Natural killer cell (primary cell): ENCODE results near the gene RIMBP2. TPM values are rescaled to one million over a fixed set of nuclear protein-coding genes. Genes with fewer than 3 reads are reported as not detected.
A peak's percentile ranks its signal among the peaks of the same experiment; 100 is the strongest.

Experiments used
- ATAC-seq, 3 donors: fragments of 150-1000 bp in 2 of 3; fragments of 200-7000 bp in 1 of 3; cut with Tn5 transposase; 1 replicate in 1 of 3; 2 replicates in 2 of 3; pipeline ENCODE4 v1.10.0; 2021; ENCODE audit warnings: mild to moderate bottlenecking in 2 of 3, moderate library complexity in 2 of 3
- DNase-seq, 2 donors: peaks; one replicate each; pipeline versions ENCODE4 v3.0.0 to v3.0.0-alpha.2; 2013 to 2021; ENCODE audit warnings: mixed read lengths in 1 of 2
- H3K27ac ChIP-seq: one replicate; pipeline ENCODE4 v1.5.1; 2013; ENCODE audit warnings: mild to moderate bottlenecking, low read length
- H3K27me3 ChIP-seq: one replicate; pipeline ENCODE4 v1.6.1; 2013; ENCODE audit warnings: low read length; ENCODE audit not compliant: control insufficient read depth, insufficient read depth
- H3K36me3 ChIP-seq: one replicate; pipeline ENCODE4 v1.6.1; 2013; ENCODE audit warnings: low read length; ENCODE audit not compliant: control insufficient read depth, insufficient read depth
- H3K4me1 ChIP-seq: one replicate; pipeline ENCODE4 v1.6.1; 2013; ENCODE audit warnings: low read length; ENCODE audit not compliant: control insufficient read depth, insufficient read depth
- H3K4me3 ChIP-seq: one replicate; pipeline ENCODE4 v1.5.1; 2013; ENCODE audit warnings: low read length
- H3K9me3 ChIP-seq: one replicate; pipeline ENCODE4 v1.6.1; 2013; ENCODE audit warnings: low read length; ENCODE audit not compliant: control insufficient read depth, insufficient read depth
- H3K27ac Mint-ChIP-seq, 2 donors: one replicate each; pipeline ENCODE4 v1.8.0; 2022; ENCODE audit warnings: mild to moderate bottlenecking in 2 of 2, mixed read lengths in 2 of 2, moderate library complexity in 1 of 2
- H3K27me3 Mint-ChIP-seq, 2 donors: one replicate each; pipeline ENCODE4 v1.8.0; 2022; ENCODE audit warnings: low read depth in 2 of 2, mixed read lengths in 2 of 2
- H3K36me3 Mint-ChIP-seq: one replicate; pipeline ENCODE4 v1.8.0; 2022; ENCODE audit warnings: mixed read lengths
- H3K4me1 Mint-ChIP-seq, 2 donors: one replicate each; pipeline ENCODE4 v1.8.0; 2022; ENCODE audit warnings: mixed read lengths in 2 of 2
- H3K4me3 Mint-ChIP-seq: one replicate; pipeline ENCODE4 v1.8.0; 2022; ENCODE audit warnings: mild to moderate bottlenecking, moderate library complexity, mixed read lengths
- H3K9me3 Mint-ChIP-seq, 2 donors: one replicate each; pipeline ENCODE4 v1.8.0; 2022; ENCODE audit warnings: mixed read lengths in 2 of 2
- WGBS: methylation state at CpG from one replicate; pipeline ENCODE4 v1.1.7; 2013; ENCODE audit warnings: missing lambda C conversion rate; ENCODE audit not compliant: insufficient coverage; 5-methylcytosine and 5-hydroxymethylcytosine counted together
- intact Hi-C: fragments of 100-400 bp; cut with micrococcal nuclease; formaldehyde crosslinking; loops from one replicate; pipeline ENCODE4 v1.14.2; 2022
- total RNA-seq, 4 donors: library from RNA; stranded (reverse); fragments of 120-200 nt in 1 of 4; gene quantifications; one replicate each; pipeline versions ENCODE4 v1.2.3 to v1.2.4, GENCODE V29; 2013 to 2022
- TF ChIP-seq, protein P1 (sequence below): fragments of 200-600 bp; IDR thresholded peaks from one replicate; pipeline ENCODE4 v1.8.0; 2022; ENCODE audit warnings: antibody characterized with exemption

Gene RIMBP2
- total RNA-seq, 3 donors from 2014 or later (not counting 1 experiment from before 2014, with no cell fraction given) = not detected

DNA sequence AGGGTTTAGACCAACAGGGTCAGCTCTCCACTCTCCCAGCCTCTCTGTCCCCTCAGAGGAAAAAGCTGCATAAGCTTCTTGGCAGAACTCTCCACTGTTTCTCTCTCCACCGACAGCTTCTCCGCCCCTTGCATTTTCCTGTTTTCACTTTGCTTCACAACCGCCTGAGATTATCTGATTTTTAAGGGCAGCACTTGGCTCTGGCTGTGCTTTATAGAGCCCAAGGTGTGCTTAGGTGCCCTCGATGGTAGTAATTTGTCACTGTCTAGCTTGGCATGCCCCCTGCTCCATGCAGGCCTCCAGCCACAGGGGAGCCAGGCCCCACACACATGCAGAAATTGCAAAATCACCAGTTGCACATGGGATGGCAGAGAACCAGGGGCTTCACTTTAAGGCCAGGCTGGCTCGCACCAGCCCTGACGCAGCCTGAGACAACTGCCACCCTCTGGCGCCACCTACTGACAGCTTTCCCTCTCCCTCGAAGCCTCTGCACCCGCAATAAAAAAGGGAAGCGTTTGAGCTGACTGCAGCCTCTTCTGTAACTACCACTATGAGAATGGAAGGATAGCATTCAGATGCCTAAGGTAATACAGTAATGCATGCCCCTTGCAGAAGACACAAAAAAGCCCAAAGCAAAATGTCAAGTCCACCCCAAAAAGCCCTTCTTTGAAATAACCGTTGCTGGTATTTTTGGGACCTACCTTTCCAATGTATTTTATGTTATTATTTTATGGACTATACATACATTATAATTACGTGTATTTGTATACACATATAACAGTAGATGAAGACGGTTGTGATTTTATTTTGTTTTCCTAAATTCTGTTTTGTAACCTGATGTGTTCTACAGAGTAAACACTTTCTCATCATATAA, 32.0 kb upstream of the RIMBP2 start:
- Mint-ChIP-seq H3K27ac (no peak overlapping the region), H3K4me3 (no peak overlapping the region), H3K27me3 (peaks cover 10 to 25% of the 10 kb centered on the region in 2 donors), H3K4me1 (peaks cover 6 to 11% of the 10 kb centered on the region in 2 donors), H3K36me3 (no peaks in the 10 kb centered on the region), H3K9me3 (peaks cover 0 to 4% of the 10 kb centered on the region in 2 donors)
- H3K27ac ChIP-seq = no peak overlapping the region
- H3K9me3 ChIP-seq = no peaks in the 10 kb centered on the region
- WGBS = 3% methylated on average over 10 of the region's 13 CpGs
- no peaks in the 10 kb centered on the region for H3K27me3 ChIP-seq
- ATAC-seq = peak; percentile 66 to 84 (median 70)
- TF ChIP-seq, protein P1, sequence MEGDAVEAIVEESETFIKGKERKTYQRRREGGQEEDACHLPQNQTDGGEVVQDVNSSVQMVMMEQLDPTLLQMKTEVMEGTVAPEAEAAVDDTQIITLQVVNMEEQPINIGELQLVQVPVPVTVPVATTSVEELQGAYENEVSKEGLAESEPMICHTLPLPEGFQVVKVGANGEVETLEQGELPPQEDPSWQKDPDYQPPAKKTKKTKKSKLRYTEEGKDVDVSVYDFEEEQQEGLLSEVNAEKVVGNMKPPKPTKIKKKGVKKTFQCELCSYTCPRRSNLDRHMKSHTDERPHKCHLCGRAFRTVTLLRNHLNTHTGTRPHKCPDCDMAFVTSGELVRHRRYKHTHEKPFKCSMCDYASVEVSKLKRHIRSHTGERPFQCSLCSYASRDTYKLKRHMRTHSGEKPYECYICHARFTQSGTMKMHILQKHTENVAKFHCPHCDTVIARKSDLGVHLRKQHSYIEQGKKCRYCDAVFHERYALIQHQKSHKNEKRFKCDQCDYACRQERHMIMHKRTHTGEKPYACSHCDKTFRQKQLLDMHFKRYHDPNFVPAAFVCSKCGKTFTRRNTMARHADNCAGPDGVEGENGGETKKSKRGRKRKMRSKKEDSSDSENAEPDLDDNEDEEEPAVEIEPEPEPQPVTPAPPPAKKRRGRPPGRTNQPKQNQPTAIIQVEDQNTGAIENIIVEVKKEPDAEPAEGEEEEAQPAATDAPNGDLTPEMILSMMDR = peak; percentile 70
- H3K4me1 ChIP-seq = peaks cover 4% of the 10 kb centered on the region
- no peak overlapping the region for H3K4me3 ChIP-seq
- DNase-seq = peak; percentile 44 to 80
- intact Hi-C loops = no loop called here
- no peaks in the 10 kb centered on the region for H3K36me3 ChIP-seq

DNA sequence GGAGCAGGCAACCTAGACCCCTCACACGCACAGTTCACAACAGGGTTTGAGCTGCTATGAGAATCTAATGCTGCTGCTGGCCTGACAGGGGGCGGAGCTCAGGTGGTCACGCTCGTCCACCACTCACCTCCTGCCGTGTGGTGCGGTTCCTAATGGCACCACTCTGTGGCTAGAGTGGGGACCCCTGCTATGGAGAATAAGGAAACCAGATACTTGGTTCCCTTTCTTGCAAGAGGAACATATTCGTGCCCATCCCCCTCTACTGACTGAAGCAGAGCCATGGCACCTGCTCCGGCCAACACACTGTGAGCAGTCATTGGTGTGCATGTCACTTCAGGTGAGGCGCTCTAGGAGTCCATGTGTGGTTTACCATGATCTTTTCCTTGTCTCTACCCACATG, 30.4 kb upstream of the RIMBP2 start:
- Histone ChIP-seq H3K36me3 (no peaks in the 10 kb centered on the region), H3K9me3 (no peaks in the 10 kb centered on the region), H3K27ac (no peak overlapping the region), H3K4me1 (peaks cover 4% of the 10 kb centered on the region), H3K4me3 (no peak overlapping the region), H3K27me3 (no peaks in the 10 kb centered on the region)
- ATAC-seq = no peak
- Mint-ChIP-seq H3K9me3 (peaks cover 0 to 4% of the 10 kb centered on the region in 2 donors), H3K27me3 (peaks cover 10 to 25% of the 10 kb centered on the region in 2 donors), H3K27ac (no peak overlapping the region), H3K4me1 (peaks cover 6 to 7% of the 10 kb centered on the region in 2 donors), H3K4me3 (no peak overlapping the region), H3K36me3 (no peaks in the 10 kb centered on the region)
- intact Hi-C loops = no loop called here
- no peak for DNase-seq
- TF ChIP-seq, protein P1 = no peak
- 39% methylated on average over 9 of the region's 9 CpGs for WGBS

DNA sequence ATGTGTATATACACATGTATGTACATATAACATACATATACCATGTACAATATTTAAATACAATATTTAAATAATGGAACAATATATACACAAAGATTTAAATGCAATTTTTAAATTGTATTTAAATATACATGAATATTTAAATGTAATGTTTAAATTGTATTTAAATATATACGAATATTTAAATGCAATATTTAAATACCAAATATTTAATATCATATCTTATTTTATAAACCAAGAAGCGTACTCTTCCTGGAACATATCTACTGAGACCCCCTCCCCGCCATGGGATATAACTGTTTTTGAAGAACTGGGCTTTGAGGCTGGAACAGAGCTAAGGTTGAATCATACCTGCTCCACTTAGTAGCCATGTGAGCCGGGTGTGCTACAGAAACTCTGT, 29.8 kb upstream of the RIMBP2 start:
- Histone ChIP-seq H3K27ac (no peak overlapping the region), H3K4me1 (peaks cover 4% of the 10 kb centered on the region), H3K36me3 (no peaks in the 10 kb centered on the region), H3K27me3 (no peaks in the 10 kb centered on the region), H3K9me3 (no peaks in the 10 kb centered on the region), H3K4me3 (no peak overlapping the region)
- Mint-ChIP-seq H3K4me3 (no peak overlapping the region), H3K9me3 (peaks cover 0 to 4% of the 10 kb centered on the region in 2 donors), H3K36me3 (no peaks in the 10 kb centered on the region), H3K27me3 (peaks cover 10 to 25% of the 10 kb centered on the region in 2 donors), H3K27ac (no peak overlapping the region), H3K4me1 (peaks cover 6% of the 10 kb centered on the region in 2 donors)
- 89% methylated on average over 3 of the region's 4 CpGs for WGBS
- TF ChIP-seq, protein P1 = no peak
- intact Hi-C loops = no loop called here
- no peak for ATAC-seq
- no peak for DNase-seq
